ENCODE data around the gene NAT8L.

NAT8L gene

GRCh38 chr4:2085496-2085901 is 26.4 kb downstream of the NAT8L start:
- TF ChIP-seq, protein P1, sequence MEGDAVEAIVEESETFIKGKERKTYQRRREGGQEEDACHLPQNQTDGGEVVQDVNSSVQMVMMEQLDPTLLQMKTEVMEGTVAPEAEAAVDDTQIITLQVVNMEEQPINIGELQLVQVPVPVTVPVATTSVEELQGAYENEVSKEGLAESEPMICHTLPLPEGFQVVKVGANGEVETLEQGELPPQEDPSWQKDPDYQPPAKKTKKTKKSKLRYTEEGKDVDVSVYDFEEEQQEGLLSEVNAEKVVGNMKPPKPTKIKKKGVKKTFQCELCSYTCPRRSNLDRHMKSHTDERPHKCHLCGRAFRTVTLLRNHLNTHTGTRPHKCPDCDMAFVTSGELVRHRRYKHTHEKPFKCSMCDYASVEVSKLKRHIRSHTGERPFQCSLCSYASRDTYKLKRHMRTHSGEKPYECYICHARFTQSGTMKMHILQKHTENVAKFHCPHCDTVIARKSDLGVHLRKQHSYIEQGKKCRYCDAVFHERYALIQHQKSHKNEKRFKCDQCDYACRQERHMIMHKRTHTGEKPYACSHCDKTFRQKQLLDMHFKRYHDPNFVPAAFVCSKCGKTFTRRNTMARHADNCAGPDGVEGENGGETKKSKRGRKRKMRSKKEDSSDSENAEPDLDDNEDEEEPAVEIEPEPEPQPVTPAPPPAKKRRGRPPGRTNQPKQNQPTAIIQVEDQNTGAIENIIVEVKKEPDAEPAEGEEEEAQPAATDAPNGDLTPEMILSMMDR (IDR thresholded peaks at IDR 0.05; ENCODE audit: low read depth, low read length, missing control alignments), result no peak
- DNase-seq (ENCODE audit: low read depth), result no peak
- in situ Hi-C loops (cut with HindIII; ENCODE audit: low sequenced_read_pairs), result no loop called here
- H3K4me3 ChIP-seq (ENCODE audit: low read depth, low read length), result no peak overlapping the region

- TF ChIP-seq, protein P1 (IDR thresholded peaks at IDR 0.05; ENCODE audit: low read depth, low read length, missing control alignments), result no peak
- in situ Hi-C loops (cut with HindIII; ENCODE audit: low sequenced_read_pairs), result no loop called here
- no peak overlapping the region for H3K4me3 ChIP-seq (ENCODE audit: low read depth, low read length)
- DNase-seq (ENCODE audit: low read depth), result no peak
These were observed 28.0 kb downstream of the NAT8L start for GRCh38 chr4:2087170-2087569.

GRCh38 chr4:2089222-2089621 is 30.1 kb downstream of the NAT8L start:
- TF ChIP-seq, protein P1 (IDR thresholded peaks at IDR 0.05; ENCODE audit: low read depth, low read length, missing control alignments), result no peak
- DNase-seq (ENCODE audit: low read depth), result no peak
- in situ Hi-C loops (cut with HindIII; ENCODE audit: low sequenced_read_pairs), result no loop called here
- H3K4me3 ChIP-seq (ENCODE audit: low read depth, low read length), result no peak overlapping the region

DNA sequence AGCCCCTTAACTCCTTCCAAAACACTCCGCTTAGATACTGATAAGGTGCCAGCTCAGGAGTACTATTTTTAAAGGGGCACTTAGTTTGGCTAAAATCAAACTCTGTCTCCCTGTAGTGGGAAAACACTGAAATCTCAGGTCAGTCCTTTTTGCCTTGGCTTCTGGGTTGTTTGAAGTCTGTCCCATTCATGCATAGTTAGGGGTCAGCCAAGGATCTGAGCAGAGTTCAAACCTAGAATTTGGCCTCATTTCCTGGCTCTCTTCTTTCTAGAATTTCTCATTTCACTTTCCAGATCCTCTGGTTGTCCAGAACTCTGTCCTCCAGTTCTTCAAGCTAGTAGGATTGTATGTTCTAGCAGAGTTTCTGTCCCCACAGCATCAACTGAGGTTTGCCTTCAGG is 31.5 kb downstream of the NAT8L start:
- TF ChIP-seq, protein P1 (IDR thresholded peaks at IDR 0.05; ENCODE audit: low read depth, low read length, missing control alignments), result no peak
- DNase-seq (ENCODE audit: low read depth), result no peak
- in situ Hi-C loops (cut with HindIII; ENCODE audit: low sequenced_read_pairs), result loop anchor here (5.0 kb wide), 1 partner anchor 58 kb away; no protein-coding TSS in a partner anchor
- H3K4me3 ChIP-seq (ENCODE audit: low read depth, low read length), result no peak overlapping the region

- no peak for DNase-seq (ENCODE audit: low read depth)
These were observed 33.0 kb downstream of the NAT8L start for GRCh38 chr4:2091990-2092668.

DNA sequence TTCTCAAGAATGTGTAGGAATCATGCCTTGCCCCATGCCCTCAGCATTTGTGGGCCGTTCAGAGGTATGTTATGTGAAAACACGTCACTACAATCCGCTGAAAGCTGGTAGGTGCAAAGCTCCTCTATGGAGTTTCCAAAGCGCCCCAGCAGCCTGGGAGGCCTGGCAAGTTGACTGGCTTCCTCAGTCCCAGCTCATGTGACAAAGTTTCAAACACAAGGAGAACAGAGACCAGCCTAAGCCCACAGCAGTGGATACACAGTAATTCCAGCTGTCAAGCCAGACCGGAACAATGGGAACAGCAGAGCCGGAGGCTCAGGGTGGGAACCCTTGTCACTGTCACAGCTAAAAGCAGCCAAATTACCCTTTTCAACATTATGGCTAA is 33.5 kb downstream of the NAT8L start:
- TF ChIP-seq, protein P1 (IDR thresholded peaks at IDR 0.05; ENCODE audit: low read depth, low read length, missing control alignments), result no peak
- in situ Hi-C loops (cut with HindIII; ENCODE audit: low sequenced_read_pairs), result loop anchor here (5.0 kb wide), 1 partner anchor 60 kb away; no protein-coding TSS in a partner anchor
- H3K4me3 ChIP-seq (ENCODE audit: low read depth, low read length), result no peak overlapping the region
- DNase-seq (ENCODE audit: low read depth), result no peak

More at GRCh38 chr4:2091990-2092668, 33.0 kb downstream of the NAT8L start:
- in situ Hi-C loops (cut with HindIII; ENCODE audit: low sequenced_read_pairs), result loop anchor here (5.0 kb wide), 1 partner anchor 60 kb away; no protein-coding TSS in a partner anchor
- TF ChIP-seq, protein P1 (IDR thresholded peaks at IDR 0.05; ENCODE audit: low read depth, low read length, missing control alignments), result no peak
- H3K4me3 ChIP-seq (ENCODE audit: low read depth, low read length), result no peak overlapping the region
